Adrenal gland (tissue), 12 donors: ENCODE results near the gene CXorf58. TPM values are rescaled to one million over a fixed set of nuclear protein-coding genes. Genes with fewer than 3 reads are reported as not detected.

Experiments used
- DNase-seq, 7 donors: peaks; one replicate each; pipeline ENCODE4 v3.0.0-alpha.2; 2019 to 2020
- H3K27ac ChIP-seq, 5 donors: fragments of 200-600 bp; sonication (generic) in 4 of 5; 1 replicate in 3 of 5; 2 replicates in 2 of 5; pipeline versions ENCODE4 v1.5.1 to v1.8.0; 2016 to 2020; ENCODE audit warnings: mild to moderate bottlenecking in 1 of 5
- H3K27me3 ChIP-seq: fragments of 200-600 bp; 2 replicates; pipeline ENCODE4 v1.8.0; 2021
- H3K36me3 ChIP-seq, 2 donors: fragments of 200-600 bp; replicated peaks in 1 of 2; 1 replicate in 1 of 2; 2 replicates in 1 of 2; pipeline versions ENCODE4 v1.5.1 to v1.8.0; 2018 to 2022
- H3K4me1 ChIP-seq, 2 donors: fragments of 200-600 bp; replicated peaks in 1 of 2; 1 replicate in 1 of 2; 2 replicates in 1 of 2; pipeline versions ENCODE4 v1.5.1 to v1.8.0; 2018 to 2021
- H3K4me3 ChIP-seq, 4 donors: fragments of 200-600 bp; sonication (generic) in 3 of 4; one replicate each; pipeline ENCODE4 v1.5.1; 2016 to 2018
- H3K9me3 ChIP-seq, 3 donors: fragments of 200-600 bp; sonication (generic) in 1 of 3; replicated peaks in 1 of 3; 1 replicate in 2 of 3; 2 replicates in 1 of 3; pipeline versions ENCODE4 v1.5.1 to v1.8.0; 2016 to 2021
- CTCF ChIP-seq, 6 experiments: fragments of 450-650 bp in 4 of 6; fragments of 200-600 bp in 2 of 6; sonication (generic) in 1 of 6; IDR thresholded peaks; 1 replicate in 5 of 6; 2 replicates in 1 of 6; pipeline versions ENCODE4 v1.5.1 to v1.8.0; 2016 to 2021; ENCODE audit warnings: antibody characterized with exemption in 6 of 6, mild to moderate bottlenecking in 2 of 6, moderate library complexity in 1 of 6
- POLR2A ChIP-seq, 2 donors: fragments of 450-650 bp; IDR thresholded peaks; one replicate each; pipeline ENCODE4 v1.6.1; 2017; ENCODE audit warnings: antibody characterized with exemption in 2 of 2, mild to moderate bottlenecking in 2 of 2, moderate library complexity in 1 of 2
- WGBS, 4 donors: extraction: QIAGEN DNeasy Blood & Tissue Kit in 2 of 4; methylation state at CpG; one replicate each; pipeline versions ENCODE4 v1.1.5 to v1.1.7; 2013 to 2017; 5-methylcytosine and 5-hydroxymethylcytosine counted together
- intact Hi-C, 2 donors: fragments of 100-400 bp; cut with DNase I; formaldehyde crosslinking; loops; one replicate each; pipeline versions ENCODE4 v1.14.1 to v1.15.0; 2022 to 2023
- polyA plus RNA-seq, 3 donors: library from polyadenylated mRNA; stranded (reverse); fragments of 200-250 nt in 2 of 3; fragments of 350-450 nt in 1 of 3; fragmentation: Illumina TruSeq in 1 of 3; extraction: RNeasy Lipid Tissue Mini Kit (QIAGEN cat#74804) in 1 of 3; gene quantifications; one replicate each; pipeline ENCODE4 v1.2.3, GENCODE V29; 2013 to 2014
- total RNA-seq, 9 donors: library from RNA; depleted of rRNA in 4 of 9; stranded (reverse); fragments of >200 nt in 4 of 9; fragments of 120-200 nt in 1 of 9; fragmentation: NEBNext Ultra II Directional in 1 of 9; extraction: Animal tissue kit (Norgen Biotek cat#: 25700) in 1 of 9; gene quantifications; one replicate each; pipeline versions ENCODE4 v1.1.0 to v1.2.4, GENCODE V29; 2013 to 2023
- donor health status: healthy with polysubstance abuse.
- donor health status: Bipolar disorder and iron deficiency.
- donor health status: DM: yes; HTN: yes; CAD: no.
- donor health status: DM: no; HTN: no; CAD: no.
- donor health status: DM: no; HTN: no; CAD: no.
- donor health status: DM: yes; HTN: yes; CAD: no.

The CXorf58 gene
- total and polyA plus RNA-seq, 12 donors: 0.11 to 0.77 (median 0.34) TPM; not detected in 3

DNA sequence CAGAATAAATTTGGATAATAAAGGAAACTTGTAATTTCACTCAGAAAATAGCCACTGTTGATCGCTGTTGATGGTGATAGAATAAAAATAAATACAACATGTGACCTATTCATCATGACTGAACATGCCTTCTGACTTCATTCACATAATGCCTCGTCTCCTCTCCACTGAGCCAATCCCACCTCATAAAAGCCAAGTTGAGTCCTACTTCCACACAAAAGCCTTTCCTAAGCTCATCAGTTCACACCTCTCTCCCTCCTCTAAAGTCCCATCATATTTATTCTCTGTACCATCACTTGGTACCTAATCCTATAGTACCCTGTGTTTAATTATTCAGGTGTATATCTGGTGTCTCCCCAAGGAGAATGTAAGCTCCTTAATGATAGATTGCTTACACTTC is 37.8 kb upstream of the CXorf58 start:
- Histone ChIP-seq H3K4me3 (no peak overlapping the region), H3K27me3 (no peaks in the 10 kb centered on the region), H3K9me3 (no peaks in the 10 kb centered on the region), H3K27ac (no peak overlapping the region), H3K36me3 (no peaks in the 10 kb centered on the region), H3K4me1 (no peaks in the 10 kb centered on the region)
- no peak for DNase-seq
- intact Hi-C loops: no loop called here
- WGBS, 4 donors: 75 to 87% (median 82%) methylated on average over 2 of the region's 2 CpGs
- TF ChIP-seq CTCF (IDR thresholded peaks at IDR 0.05) (no peak), POLR2A (IDR thresholded peaks at IDR 0.05) (no peak)

GRCh38 chrX:23871905-23872546 is 35.8 kb upstream of the CXorf58 start:
- DNase-seq: peak in 2 of 7 donors; percentile 13 to 31
- TF ChIP-seq POLR2A (IDR thresholded peaks at IDR 0.05): no peak
- TF ChIP-seq CTCF (IDR thresholded peaks at IDR 0.05): no peak
- no peak overlapping the region for H3K27ac ChIP-seq
- H3K27me3 ChIP-seq: no peaks in the 10 kb centered on the region
- H3K4me3 ChIP-seq: no peak overlapping the region
- H3K9me3 ChIP-seq: no peaks in the 10 kb centered on the region
- WGBS, 4 donors: 71 to 80% (median 75%) methylated on average over 4 of the region's 4 CpGs
- no peaks in the 10 kb centered on the region for H3K4me1 ChIP-seq
- no peaks in the 10 kb centered on the region for H3K36me3 ChIP-seq
- intact Hi-C loops: no loop called here

DNA sequence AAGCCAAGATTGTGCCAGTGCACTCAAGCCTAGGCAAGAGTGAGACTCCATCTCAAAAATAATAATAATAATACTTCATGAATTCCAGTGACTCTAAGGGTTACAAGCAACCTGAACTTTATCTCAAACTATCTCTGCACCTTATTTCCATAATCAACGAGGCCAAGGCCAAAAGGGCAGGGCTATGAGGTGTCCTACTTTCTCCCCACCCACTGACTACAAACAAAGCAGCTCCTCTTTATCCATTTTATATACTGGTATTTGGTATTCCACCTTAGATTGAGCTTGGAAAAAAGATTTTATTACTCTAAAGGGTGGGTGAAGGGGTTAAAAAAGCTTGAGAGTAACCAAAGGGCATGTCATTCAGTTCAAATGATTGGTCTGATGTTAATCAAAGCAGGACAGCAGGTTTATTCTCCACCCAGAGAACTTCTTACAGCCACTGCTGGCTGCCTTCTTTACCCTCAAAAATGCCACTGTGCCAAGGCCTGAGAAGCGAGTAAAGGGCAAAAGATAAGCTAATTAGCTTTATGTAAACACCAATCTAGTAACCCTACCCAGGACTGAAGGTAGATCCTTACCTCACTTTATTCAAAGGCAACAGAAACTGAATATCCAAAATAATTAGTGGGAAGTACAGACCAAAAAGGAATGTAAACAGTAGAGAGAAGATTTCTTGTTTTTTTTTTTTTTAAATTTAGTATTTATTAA is 28.3 kb upstream of the CXorf58 start:
- Histone ChIP-seq H3K4me1 (no peaks in the 10 kb centered on the region), H3K27me3 (no peaks in the 10 kb centered on the region), H3K9me3 (no peaks in the 10 kb centered on the region), H3K27ac (peak overlapping the region in 1 of 5 donors; percentile 3), H3K36me3 (no peaks in the 10 kb centered on the region), H3K4me3 (no peak overlapping the region)
- no peak for DNase-seq
- intact Hi-C loops: no loop called here
- WGBS, 4 donors: 18 to 43% (median 36%) methylated on average over 2 of the region's 2 CpGs
- TF ChIP-seq CTCF (IDR thresholded peaks at IDR 0.05): no peak
- TF ChIP-seq POLR2A (IDR thresholded peaks at IDR 0.05): no peak

DNA sequence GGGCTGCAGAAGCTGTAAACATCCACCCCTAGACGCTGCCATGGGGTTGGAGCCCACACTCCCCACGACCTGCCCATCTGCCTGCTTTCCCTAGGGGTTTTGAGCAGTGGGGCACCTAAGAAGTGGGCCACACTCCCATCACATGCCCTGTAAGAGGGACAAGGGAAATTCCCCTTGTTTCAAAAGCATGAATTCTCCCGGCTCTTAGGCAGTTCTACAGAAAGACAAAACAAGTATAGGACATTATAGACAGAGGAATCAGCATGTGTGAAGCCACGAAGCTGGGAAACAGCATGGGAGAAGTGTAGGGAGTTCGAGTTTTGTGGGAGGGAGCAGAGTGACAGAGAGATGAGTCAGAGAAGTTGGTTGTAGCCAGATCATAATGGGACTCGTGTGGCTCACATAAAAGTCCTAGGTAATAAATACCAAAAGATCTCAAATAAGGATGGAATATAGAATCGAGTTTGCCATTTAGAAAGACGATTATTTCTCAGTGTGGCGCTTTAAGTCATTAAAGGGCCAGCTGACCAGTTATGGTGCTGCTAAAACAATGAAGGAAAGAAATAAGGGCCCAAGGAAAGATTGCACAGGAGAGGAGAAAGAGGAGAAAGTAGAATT is 24.0 kb upstream of the CXorf58 start:
- H3K4me3 ChIP-seq: no peak overlapping the region
- peak overlapping the region in 2 of 5 donors; percentile 20 to 44 for H3K27ac ChIP-seq
- no peak for TF ChIP-seq CTCF (IDR thresholded peaks at IDR 0.05)
- TF ChIP-seq POLR2A (IDR thresholded peaks at IDR 0.05): no peak
- no peaks in the 10 kb centered on the region for H3K9me3 ChIP-seq
- intact Hi-C loops: no loop called here
- H3K4me1 ChIP-seq: no peaks in the 10 kb centered on the region
- 32 to 54% (median 45%) methylated on average over 7 to 9 of the region's 9 CpGs for WGBS, 4 donors
- DNase-seq: peak in 1 of 7 donors; percentile 12
- no peaks in the 10 kb centered on the region for H3K27me3 ChIP-seq
- no peaks in the 10 kb centered on the region for H3K36me3 ChIP-seq
